Measurements from ENCODE around the gene GALE.

The GALE gene

GRCh38 chr1:23772854-23773242, 27.7 kb downstream of the GALE start:
- Histone ChIP-seq H3K27me3 (ENCODE audit: low read depth) (no peaks in the 10 kb centered on the region), H3K4me1 (peaks cover 3% of the 10 kb centered on the region; the same call in 1 of the 2 replicates), H3K9me3 (no peaks in the 10 kb centered on the region), H3K36me3 (replicated peaks) (peaks cover 15% of the 10 kb centered on the region), H3K4me3 (no peak overlapping the region)
- no peak for DNase-seq (ENCODE audit: low spot score in 2 of 2)
- in situ Hi-C loops (cut with MboI; ENCODE audit: low sequenced_read_pairs), result no loop called here

- in situ Hi-C loops (cut with MboI; ENCODE audit: low sequenced_read_pairs), result no loop called here
- peaks cover 20% of the 10 kb centered on the region for H3K36me3 ChIP-seq (replicated peaks)
- no peaks in the 10 kb centered on the region for H3K9me3 ChIP-seq
- H3K4me1 ChIP-seq, result no peaks in the 10 kb centered on the region
- DNase-seq (ENCODE audit: low spot score in 2 of 2), result peak; percentile 56 to 93
- no peak overlapping the region for H3K4me3 ChIP-seq
- H3K27me3 ChIP-seq (ENCODE audit: low read depth), result no peaks in the 10 kb centered on the region
These were observed 28.3 kb downstream of the GALE start for GRCh38 chr1:23772049-23772853.

- Histone ChIP-seq H3K36me3 (replicated peaks) (peaks cover 22% of the 10 kb centered on the region), H3K9me3 (no peaks in the 10 kb centered on the region), H3K27me3 (ENCODE audit: low read depth) (no peaks in the 10 kb centered on the region), H3K4me1 (no peaks in the 10 kb centered on the region), H3K4me3 (no peak overlapping the region)
- no peak for DNase-seq (ENCODE audit: low spot score in 2 of 2)
- in situ Hi-C loops (cut with MboI; ENCODE audit: low sequenced_read_pairs), result no loop called here
These were observed 31.8 kb downstream of the GALE start for GRCh38 chr1:23768733-23769132.

GRCh38 chr1:23763041-23763577, 37.4 kb downstream of the GALE start:
- H3K27me3 ChIP-seq (ENCODE audit: low read depth), result no peaks in the 10 kb centered on the region
- in situ Hi-C loops (cut with MboI; ENCODE audit: low sequenced_read_pairs), result no loop called here
- peaks cover 55% of the 10 kb centered on the region for H3K36me3 ChIP-seq (replicated peaks)
- no peaks in the 10 kb centered on the region for H3K4me1 ChIP-seq
- no peak overlapping the region for H3K4me3 ChIP-seq
- no peak for DNase-seq (ENCODE audit: low spot score in 2 of 2)
- H3K9me3 ChIP-seq, result no peaks in the 10 kb centered on the region

GRCh38 chr1:23759277-23759676, 41.3 kb downstream of the GALE start:
- no peak for DNase-seq (ENCODE audit: low spot score in 2 of 2)
- in situ Hi-C loops (cut with MboI; ENCODE audit: low sequenced_read_pairs), result loop anchor here (10.0 kb wide), 1 partner anchor 214 kb away; no protein-coding TSS in a partner anchor
- Histone ChIP-seq H3K4me1 (no peaks in the 10 kb centered on the region), H3K4me3 (no peak overlapping the region), H3K27me3 (ENCODE audit: low read depth) (no peaks in the 10 kb centered on the region), H3K9me3 (no peaks in the 10 kb centered on the region), H3K36me3 (replicated peaks) (peaks cover 87% of the 10 kb centered on the region)

GRCh38 chr1:23757812-23758211, 42.7 kb downstream of the GALE start:
- no peak for DNase-seq (ENCODE audit: low spot score in 2 of 2)
- no peaks in the 10 kb centered on the region for H3K9me3 ChIP-seq
- H3K4me1 ChIP-seq, result no peaks in the 10 kb centered on the region
- H3K4me3 ChIP-seq, result no peak overlapping the region
- peaks cover 91% of the 10 kb centered on the region for H3K36me3 ChIP-seq (replicated peaks)
- no peaks in the 10 kb centered on the region for H3K27me3 ChIP-seq (ENCODE audit: low read depth)
- in situ Hi-C loops (cut with MboI; ENCODE audit: low sequenced_read_pairs), result loop anchor here (10.0 kb wide), 1 partner anchor 213 kb away; no protein-coding TSS in a partner anchor

- no peak for DNase-seq (ENCODE audit: low spot score in 2 of 2)
- Histone ChIP-seq H3K36me3 (replicated peaks) (peaks cover 97% of the 10 kb centered on the region), H3K4me3 (no peak overlapping the region), H3K9me3 (no peaks in the 10 kb centered on the region), H3K27me3 (ENCODE audit: low read depth) (no peaks in the 10 kb centered on the region), H3K4me1 (no peaks in the 10 kb centered on the region)
- in situ Hi-C loops (cut with MboI; ENCODE audit: low sequenced_read_pairs), result loop anchor here (10.0 kb wide), 1 partner anchor 212 kb away; no protein-coding TSS in a partner anchor
These were observed 43.9 kb downstream of the GALE start for GRCh38 chr1:23756676-23757075.

- Histone ChIP-seq H3K9me3 (no peaks in the 10 kb centered on the region), H3K4me3 (no peak overlapping the region), H3K27me3 (ENCODE audit: low read depth) (no peaks in the 10 kb centered on the region), H3K36me3 (replicated peaks) (peaks cover 83% of the 10 kb centered on the region), H3K4me1 (no peaks in the 10 kb centered on the region)
- DNase-seq (ENCODE audit: low spot score in 2 of 2), result no peak
- in situ Hi-C loops (cut with MboI; ENCODE audit: low sequenced_read_pairs), result loop anchor here (10.0 kb wide), 1 partner anchor 208 kb away; no protein-coding TSS in a partner anchor
These were observed 47.6 kb downstream of the GALE start for GRCh38 chr1:23752909-23753308.

GRCh38 chr1:23751815-23752200, 48.7 kb downstream of the GALE start:
- Histone ChIP-seq H3K27me3 (ENCODE audit: low read depth) (no peaks in the 10 kb centered on the region), H3K4me1 (no peaks in the 10 kb centered on the region), H3K36me3 (replicated peaks) (peaks cover 79% of the 10 kb centered on the region), H3K4me3 (no peak overlapping the region), H3K9me3 (no peaks in the 10 kb centered on the region)
- in situ Hi-C loops (cut with MboI; ENCODE audit: low sequenced_read_pairs), result loop anchor here (10.0 kb wide), 1 partner anchor 207 kb away; no protein-coding TSS in a partner anchor
- no peak for DNase-seq (ENCODE audit: low spot score in 2 of 2)

- no peaks in the 10 kb centered on the region for H3K27me3 ChIP-seq (ENCODE audit: low read depth)
- no peaks in the 10 kb centered on the region for H3K9me3 ChIP-seq
- H3K4me3 ChIP-seq, result no peak overlapping the region
- no peaks in the 10 kb centered on the region for H3K4me1 ChIP-seq
- H3K36me3 ChIP-seq (replicated peaks), result peaks cover 77% of the 10 kb centered on the region
- peak; percentile 54 to 63 for DNase-seq (ENCODE audit: low spot score in 2 of 2)
- in situ Hi-C loops (cut with MboI; ENCODE audit: low sequenced_read_pairs), result loop anchor here (10.0 kb wide), 1 partner anchor 206 kb away; no protein-coding TSS in a partner anchor
These were observed 49.3 kb downstream of the GALE start for GRCh38 chr1:23751050-23751814.

GRCh38 chr1:23748016-23748415, 52.5 kb downstream of the GALE start:
- Histone ChIP-seq H3K9me3 (no peaks in the 10 kb centered on the region), H3K36me3 (replicated peaks) (peaks cover 55% of the 10 kb centered on the region), H3K4me1 (peaks cover 9% of the 10 kb centered on the region), H3K27me3 (ENCODE audit: low read depth) (no peaks in the 10 kb centered on the region), H3K4me3 (no peak overlapping the region)
- in situ Hi-C loops (cut with MboI; ENCODE audit: low sequenced_read_pairs), result no loop called here
- DNase-seq (ENCODE audit: low spot score in 2 of 2), result no peak
